ENCODE data around the gene RAB44. TPM values are rescaled to one million over a fixed set of nuclear protein-coding genes. Genes with fewer than 3 reads are reported as not detected.
"Not testable (repeated sequence)": the region's sequence is repeated elsewhere in the genome, so short reads cannot be mapped to it uniquely, and the experiment has no call there.

Gene RAB44, protein sequence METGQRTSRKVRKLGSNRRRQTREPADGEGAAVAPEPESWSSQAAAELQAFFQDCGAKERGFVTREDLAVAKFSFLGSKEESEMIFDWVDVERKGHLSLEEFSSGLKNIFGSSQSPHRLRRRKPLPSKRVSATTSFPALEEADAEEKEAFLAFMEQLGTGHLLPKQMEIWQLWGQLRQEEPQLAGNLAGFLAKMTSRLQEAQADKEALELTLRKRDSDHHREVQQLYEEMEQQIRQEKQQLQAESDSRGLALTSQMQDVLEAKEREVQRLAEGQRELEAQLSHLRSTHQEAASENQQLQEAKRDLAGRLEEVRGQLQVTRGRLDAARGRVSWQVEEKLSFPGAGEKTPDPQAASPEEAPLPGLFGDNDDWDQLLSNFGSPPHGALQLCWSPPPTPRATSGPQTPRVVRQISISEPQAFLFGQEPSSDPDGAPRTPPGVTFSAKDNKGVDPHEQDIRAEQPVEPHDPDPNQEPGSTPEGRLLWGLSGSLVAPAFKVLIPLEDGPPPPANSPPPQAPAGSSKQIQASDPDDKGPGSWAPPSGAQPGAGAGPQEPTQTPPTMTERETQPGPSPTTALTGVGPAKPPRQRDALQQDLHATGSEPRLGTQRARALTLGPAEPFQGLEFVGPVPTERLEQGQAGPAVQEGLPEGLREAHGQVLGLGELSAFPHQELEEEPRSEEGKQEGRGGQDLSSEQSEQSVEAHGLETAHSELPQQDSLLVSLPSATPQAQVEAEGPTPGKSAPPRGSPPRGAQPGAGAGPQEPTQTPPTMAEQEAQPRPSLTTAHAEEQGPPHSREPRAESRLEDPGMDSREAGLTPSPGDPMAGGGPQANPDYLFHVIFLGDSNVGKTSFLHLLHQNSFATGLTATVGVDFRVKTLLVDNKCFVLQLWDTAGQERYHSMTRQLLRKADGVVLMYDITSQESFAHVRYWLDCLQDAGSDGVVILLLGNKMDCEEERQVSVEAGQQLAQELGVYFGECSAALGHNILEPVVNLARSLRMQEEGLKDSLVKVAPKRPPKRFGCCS
- polyA plus RNA-seq (ENCODE audit: insufficient read length in 3 of 3), result under 1 TPM; 0.03 to 0.04 (median 0.04) TPM

DNA sequence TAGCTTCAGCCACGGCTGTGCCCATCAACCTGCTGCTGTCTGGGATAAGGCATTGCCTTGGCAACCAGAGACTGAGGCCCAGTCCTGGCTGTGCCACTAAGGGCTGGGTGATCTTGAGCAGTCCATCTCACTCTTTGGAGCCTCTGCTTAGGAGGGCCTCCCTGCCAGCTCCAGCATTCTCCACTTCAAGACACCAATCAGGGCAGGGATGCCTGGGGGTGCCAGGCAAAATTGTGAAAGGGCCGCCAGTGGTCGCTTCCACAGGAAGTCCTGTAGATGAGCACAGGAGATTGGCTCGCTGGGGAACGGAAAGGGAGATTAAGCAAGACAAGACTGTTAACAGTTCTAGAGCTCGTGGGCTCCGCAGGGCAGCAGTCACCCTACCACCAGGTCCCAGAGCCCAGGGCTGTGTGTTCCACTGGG lies at the start of gene RAB44:
Gene RAB44, plus strand, starts transcription at position 346 of the 423 bp plus-strand sequence. CDS start 6,410 bp downstream, outside the sequence.
- DNase-seq (ENCODE audit: low read depth in 3 of 3, low spot score in 2 of 3), result no peak

DNA sequence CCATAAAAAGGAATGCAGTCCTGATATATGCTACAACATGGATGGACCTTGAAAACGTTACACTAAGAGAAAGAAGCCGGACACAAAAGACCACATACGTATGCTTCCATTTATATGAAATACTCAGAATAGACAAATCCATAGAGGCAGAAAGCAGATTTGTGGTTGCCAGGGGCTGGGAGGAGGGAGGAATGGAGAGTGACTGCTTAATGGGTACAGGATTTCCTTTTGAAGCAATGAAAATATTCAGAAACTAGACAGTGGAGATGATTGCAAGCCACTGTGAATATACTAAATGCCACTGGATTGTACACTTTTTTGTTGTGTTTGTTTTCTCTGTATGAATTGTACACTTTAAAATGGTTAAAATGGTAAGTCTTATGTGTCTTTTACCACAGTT lies 48.5 kb upstream of the RAB44 start:
- DNase-seq (ENCODE audit: low read depth in 3 of 3, low spot score in 2 of 3), result no peak

DNA sequence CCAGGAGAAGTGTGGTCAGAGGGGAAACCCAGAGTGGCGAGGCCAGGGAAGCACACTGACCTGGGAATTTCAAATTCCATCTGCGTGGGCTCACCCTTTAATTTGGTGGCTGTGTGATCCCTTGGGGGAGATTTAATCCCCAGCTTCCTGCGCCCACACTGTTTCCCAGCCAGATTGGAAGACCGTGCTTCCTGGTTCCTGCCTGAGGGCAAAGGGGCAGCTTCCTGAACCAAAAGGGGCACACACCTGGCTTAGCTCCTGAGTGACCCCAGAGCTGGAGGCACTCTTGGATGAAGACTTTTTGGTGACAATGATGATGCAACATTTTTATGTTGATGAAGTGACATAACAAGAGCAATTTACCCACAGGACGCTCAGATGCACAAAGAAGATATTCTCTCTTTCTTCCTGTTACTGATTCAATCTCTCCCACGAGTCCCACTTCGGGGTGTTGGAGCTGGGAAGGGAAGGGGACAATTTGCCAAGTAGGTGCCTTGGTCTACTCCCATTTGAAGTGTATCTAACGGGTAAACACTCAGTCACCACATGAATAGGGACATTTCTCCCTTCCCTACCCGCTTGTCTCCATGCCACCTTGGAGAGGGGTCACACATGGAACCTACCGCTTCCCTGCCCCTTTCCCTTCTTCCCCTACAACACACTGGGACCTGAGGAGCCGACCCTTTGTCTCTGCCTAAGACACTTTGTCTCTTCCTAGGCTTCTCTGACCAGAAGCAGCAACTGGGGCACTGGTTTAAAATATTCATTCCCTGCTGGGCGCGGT lies 47.7 kb upstream of the RAB44 start:
- DNase-seq (ENCODE audit: low read depth in 3 of 3, low spot score in 2 of 3), result no peak

DNA sequence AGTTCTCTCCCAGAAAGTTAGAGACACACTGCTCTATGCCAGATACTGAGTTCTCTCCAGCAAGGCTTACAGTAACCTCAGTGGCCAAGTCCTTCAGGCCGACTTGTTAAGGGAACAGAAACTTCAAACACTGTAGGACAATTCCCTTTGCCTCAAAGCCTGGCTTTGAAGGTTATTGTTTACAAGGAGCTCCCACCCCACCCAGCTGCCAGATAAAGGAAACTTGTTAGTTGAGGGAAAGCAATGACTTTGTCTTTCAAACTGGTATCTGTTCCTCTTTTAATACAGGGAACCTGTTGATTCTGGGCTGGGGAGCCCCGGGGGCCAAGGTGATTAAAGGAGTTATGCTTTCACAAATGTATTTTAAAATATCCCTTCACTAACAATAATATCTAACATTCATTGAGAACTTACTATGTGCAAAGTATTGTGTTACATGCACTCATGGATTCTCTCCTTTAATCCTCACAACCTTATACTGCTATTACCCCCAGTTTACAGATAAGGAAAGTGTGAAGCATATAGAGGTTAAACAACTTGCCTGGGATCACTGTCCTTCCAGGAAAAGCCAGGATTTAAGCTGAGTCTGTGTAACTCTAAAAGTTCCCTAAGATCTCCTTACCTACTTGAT lies 46.7 kb upstream of the RAB44 start:
- no peak for DNase-seq (ENCODE audit: low read depth in 3 of 3, low spot score in 2 of 3)

DNA sequence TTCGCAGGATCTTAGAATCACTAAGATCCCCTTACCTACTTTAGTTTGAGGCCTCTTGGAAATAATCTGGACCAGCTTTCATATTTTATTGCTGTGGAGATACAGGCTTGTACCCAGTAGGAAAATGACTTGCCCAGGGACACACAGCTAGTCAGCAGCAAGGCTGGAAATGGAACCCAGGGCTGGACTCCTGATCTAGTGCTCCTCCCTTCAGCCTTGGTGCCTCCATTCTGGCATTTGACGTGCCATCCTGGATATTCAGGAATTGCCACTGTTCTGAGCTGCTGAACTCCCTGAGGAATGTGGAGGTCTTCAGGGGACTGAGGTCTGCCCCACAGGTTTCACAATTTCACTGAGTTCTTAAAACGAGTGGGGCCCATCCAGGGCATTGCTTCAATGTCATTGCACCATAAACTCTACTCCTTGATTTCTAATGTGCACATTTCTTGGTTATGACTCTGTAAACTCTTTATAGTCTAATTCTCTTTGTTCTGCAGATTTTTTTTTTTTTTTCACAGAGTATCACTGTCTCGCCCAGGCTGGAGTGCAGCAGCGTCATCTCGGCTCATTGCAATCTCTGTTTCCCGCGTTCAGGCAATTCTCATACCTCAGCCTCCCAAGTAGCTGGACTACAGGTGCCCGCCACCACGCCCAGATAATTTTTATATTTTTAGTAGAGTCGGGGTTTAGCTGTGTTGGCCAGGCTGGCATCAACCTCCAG lies 45.8 kb upstream of the RAB44 start:
- DNase-seq (ENCODE audit: low read depth in 3 of 3, low spot score in 2 of 3), result no peak

DNA sequence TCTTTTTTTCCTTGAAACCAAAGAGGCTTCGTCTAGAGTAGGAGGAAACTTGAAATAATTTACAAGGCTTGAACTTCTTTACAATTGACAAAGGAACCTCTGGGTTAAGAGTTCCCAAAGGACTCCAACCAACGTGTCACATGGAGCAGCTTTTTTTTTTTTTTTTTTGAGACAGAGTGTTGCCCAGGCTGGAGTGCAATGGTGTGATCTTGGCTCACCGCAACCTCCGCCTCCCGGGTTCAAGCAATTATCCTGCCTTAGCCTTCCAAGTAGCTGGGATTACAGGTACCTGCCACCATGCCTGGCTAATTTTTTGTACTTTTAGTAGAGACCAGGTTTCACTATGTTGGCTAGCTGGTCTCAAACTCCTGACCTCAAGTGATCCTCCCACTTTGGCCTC lies 43.2 kb upstream of the RAB44 start:
- DNase-seq (ENCODE audit: low read depth in 3 of 3, low spot score in 2 of 3), result not testable (repeated sequence)

DNA sequence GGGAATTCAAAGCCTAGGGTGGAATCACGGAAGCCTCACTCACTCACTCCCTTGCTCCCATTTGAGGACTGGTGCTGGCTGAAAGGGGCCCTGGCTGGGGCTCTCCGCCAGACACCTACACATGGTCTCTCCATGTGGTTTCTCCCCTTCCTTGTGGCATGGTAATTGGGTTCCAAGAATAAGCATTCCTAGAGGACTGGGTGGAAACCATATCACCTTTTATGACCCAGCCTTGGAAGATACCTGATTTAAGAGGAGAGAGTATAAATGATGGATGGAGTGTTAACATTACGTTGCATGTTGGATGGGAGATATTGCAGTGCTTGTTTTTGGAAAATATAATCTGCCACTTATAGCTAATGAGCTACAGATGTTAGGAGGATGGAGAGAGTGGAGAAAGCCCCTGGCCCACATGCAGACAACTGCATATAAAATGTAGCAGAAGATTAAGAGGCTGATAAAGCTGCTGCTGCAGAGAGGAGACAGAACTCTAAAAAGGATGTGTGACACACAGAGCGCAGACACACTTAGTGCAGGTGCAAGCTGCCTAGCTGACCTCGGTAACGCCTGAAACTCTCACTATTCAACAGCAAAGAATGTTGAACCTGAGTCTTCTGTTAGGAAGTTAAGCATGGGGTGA lies 42.4 kb upstream of the RAB44 start:
- DNase-seq (ENCODE audit: low read depth in 3 of 3, low spot score in 2 of 3), result no peak

DNA sequence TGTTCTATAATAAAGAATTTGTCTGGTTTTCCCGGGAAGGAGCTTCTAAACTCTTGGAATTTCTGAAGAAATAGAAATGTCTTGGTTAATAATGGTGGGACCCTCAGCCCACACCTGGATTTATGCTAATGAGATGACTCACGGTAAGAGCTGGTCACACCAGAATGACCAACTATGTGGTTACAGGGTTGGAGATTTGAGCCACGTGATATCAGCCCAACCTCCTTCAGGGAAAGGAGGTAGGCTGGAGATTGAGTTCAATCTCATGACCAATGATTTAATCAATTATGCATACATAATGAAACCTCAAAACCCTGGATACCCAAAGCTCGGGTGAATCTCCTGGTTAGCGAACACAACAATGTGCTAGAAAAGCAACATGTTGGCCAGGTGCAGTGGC lies 41.2 kb upstream of the RAB44 start:
- DNase-seq (ENCODE audit: low read depth in 3 of 3, low spot score in 2 of 3), result no peak

DNA sequence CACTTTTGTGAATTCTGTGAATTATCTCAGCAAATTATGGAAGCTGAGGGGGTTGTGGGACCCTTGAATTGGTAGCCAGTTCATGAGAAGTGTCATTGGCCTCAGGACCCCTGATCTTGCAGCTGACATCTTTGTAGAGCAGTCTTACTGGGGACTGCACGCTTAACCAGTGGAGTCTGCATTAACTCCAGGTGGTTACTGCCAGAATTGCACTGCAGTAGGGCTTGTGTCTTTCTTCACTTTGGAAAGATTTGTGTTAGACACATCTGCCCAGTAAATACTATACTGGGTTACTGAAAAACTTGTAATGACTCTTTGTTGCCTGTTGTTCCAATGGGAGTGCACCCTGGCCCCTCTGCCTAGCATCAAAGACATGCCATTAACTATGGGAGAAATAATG lies 40.4 kb upstream of the RAB44 start:
- DNase-seq (ENCODE audit: low read depth in 3 of 3, low spot score in 2 of 3), result no peak

DNA sequence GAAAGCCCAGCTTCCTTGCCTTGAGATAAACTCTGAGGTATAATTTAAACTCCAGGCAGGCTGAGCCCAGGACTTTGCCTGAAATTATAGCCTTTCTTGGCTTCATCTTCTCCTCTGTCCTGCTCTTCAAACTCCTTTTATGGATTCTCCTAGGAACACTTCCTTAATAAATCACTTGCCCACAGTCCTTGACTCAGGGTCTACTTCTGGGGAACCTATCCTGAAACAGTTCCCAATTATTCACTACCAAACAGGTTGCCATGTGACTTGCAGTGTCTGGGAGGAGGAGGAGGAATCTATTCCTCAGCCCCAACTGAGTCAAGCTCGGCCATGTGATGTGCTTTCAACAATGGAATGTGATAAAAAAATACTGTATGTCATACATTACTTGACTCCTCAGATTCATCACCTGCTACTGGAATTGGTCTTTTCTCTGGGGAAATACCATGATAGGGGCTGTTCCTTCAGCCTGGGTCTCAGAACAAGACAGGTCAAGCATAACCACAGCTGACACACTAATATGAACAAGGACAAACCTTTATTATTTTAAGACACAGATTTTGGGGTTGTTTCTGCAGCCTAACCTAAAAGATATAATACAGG lies 39.6 kb upstream of the RAB44 start:
- DNase-seq (ENCODE audit: low read depth in 3 of 3, low spot score in 2 of 3), result no peak

DNA sequence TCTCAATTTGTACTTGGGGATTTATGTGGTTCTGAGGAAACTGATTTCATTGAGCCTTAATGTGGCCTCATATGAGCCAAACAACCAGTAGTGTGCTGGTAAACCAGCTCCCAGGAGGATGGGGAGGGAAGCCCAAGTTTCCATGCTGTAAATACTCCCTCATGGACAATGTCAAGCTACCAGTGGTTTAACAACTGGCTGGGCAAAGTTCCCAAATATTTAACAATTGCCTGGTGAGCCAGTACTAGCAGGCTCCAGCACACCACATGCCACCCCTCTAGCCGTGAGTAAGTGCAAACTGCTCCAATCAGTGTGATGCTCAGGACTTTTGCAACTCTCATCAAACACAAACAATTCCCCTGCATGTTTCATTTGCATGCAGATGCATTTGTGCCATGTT lies 38.4 kb upstream of the RAB44 start:
- DNase-seq (ENCODE audit: low read depth in 3 of 3, low spot score in 2 of 3), result no peak

DNA sequence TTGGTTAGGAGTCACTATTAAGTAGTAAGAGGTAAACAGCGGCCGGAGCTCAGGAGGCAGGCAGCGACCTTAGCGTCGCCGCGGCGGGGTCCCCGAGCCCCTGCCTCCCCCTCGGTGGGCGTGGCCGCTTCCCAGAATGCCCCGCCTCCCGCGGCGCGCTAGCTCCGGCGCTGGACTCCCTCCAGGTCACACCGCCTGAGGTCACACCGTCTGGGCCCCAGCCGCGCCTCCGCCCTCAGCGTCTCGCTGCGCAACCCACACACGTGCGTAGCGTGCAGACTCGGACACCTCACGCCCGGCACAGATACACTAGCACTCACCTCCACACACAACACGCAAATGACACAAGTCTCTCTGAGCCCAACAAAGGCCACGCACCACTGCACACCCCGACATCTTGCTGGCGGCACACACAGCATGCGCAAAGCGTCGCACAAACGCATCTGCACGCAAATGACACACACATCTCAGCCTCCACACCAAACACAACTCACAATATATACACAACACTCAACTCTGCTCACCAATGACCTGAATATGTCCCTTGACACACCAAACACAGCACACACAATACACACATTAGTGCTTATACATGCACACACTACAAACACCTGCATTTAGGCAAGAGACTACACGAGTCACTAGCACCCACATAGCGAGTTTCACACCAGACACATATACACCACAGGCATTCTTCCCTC lies 36.7 kb upstream of the RAB44 start:
- no peak for DNase-seq (ENCODE audit: low read depth in 3 of 3, low spot score in 2 of 3)

DNA sequence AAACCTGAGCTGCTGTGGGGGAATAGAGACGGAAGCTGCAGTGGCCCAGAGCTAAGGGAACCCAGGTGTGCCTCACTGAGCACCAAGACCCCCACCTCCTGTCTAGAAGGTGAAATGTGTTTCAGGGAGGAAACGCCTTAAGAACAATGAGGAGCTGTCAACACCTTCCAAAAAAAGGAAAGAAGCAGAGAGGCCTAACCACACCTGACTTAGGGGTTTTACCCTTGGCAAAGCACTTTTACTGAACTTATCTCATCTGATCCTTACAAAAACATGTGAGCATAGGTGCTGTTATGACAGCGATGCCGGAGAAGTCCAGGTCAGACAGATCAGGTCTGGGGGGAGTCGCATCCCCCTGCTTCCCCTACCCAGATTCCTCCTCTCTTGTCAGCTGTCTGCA lies 35.2 kb upstream of the RAB44 start:
- no peak for DNase-seq (ENCODE audit: low read depth in 3 of 3, low spot score in 2 of 3)

DNA sequence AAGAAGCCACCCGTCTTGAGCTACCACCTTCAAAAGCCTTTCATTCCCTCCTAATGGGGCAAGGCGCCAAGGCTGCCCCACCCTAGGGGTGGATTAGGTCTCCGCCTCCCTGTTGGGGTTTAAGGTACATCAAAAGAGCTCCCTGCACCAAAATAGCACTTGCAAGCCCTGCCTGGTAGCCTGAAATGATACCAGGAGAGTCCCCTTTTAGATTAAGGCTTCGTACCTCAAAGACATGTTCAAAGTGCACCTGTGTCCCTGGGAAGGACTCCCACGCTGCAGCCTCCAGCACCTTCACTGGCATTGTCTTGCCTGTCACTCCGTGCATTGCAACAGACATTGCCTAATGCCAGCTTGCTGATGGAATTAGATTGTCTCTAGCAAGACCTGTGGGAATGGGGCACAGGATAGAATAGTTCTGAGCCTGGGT lies 34.8 kb upstream of the RAB44 start:
- no peak for DNase-seq (ENCODE audit: low read depth in 3 of 3, low spot score in 2 of 3)

DNA sequence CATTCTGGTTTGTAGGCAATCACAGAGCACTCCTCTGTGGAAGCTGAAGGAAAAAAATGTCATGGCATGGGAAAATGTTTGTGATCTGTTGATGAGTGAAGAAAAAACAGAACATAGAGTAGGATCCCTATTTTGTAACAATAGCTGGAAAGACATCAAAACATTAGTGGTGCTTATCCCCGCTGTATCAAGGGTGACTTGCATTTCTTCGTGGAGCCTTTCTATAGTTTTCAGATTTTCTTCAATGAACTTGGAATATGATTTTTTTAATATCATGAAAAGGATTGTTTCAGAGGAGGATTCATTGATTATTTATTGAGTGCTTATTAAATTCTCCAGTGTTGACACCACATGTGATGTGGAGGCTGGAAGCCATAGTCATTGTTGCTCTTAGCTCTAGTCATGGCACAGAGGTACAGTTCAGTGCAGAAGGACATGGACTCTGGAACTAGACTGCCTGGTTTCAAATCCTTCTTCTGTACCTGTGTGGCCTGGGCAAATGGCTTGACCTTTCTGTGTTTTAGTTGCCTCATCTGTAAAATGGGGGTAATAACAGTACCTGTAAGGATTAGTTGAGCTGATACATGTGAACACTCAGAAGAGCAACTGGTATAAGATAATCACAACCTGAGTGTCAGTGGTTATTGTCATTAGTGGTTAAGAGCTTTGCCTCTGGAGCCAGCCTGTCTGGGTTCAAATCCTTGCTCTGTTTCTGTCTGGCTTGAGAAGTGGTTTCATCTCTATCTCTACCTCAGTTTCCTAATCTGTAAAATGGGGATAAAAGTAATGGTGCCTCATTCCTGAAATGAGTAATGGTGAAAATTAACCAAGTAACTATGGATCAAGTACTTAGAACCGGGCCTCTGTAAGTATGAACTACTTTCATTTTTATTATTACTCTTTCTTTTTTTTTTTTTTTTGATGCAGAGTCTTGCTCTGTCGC lies 33.9 kb upstream of the RAB44 start:
- no peak for DNase-seq (ENCODE audit: low read depth in 3 of 3, low spot score in 2 of 3)

DNA sequence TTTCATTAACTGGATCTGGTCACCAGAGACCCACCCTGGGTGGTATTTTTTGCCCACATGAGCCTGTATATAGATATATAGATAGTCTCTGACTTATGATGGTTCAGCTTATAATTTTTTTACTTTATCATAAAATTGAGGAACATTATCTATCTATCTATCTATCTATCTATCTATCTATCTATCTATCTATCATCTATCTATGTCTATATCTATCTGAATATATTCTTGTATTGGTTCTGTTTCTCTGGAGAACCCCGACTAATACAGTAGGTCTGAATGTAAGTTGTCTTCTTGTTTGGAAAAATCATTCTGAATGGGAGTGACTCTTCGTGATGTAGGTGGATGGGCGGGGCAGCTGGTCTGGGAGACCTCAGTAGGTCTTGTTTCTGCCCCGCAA lies 32.4 kb upstream of the RAB44 start:
- DNase-seq (ENCODE audit: low read depth in 3 of 3, low spot score in 2 of 3), result no peak

DNA sequence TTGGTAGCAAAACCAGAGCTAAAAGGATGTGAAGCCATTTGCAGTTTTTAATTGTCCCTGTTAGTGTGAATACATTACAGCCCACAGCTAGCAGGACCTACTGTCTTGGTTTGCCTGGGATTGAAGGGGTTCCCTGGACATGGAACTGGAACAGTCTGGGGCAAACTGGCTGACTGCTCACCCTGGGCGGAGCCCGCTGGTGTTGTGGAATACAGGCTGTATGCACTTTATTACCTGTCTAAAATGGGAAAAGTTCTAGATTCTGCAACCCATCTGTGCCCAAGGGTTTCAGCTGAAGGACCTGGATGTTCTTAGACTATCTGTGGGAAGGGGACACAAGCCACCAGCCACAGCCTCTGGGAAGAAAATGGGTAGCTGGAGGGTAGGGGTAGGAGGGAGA lies 31.3 kb upstream of the RAB44 start:
- DNase-seq (ENCODE audit: low read depth in 3 of 3, low spot score in 2 of 3), result no peak

All from right renal cortex interstitium (tissue), 3 donors.